Natural killer cell (primary cell): ENCODE measurements around the gene CEP72. TPM values are rescaled to one million over a fixed set of nuclear protein-coding genes. Genes with fewer than 3 reads are reported as not detected.
"Not testable (repeated sequence)": the region's sequence is repeated elsewhere in the genome, so short reads cannot be mapped to it uniquely, and the experiment has no call there.

Experiments used
- ATAC-seq, 3 donors: fragments of 150-1000 bp in 2 of 3; fragments of 200-7000 bp in 1 of 3; cut with Tn5 transposase; 1 replicate in 1 of 3; 2 replicates in 2 of 3; pipeline ENCODE4 v1.10.0; 2021; ENCODE audit warnings: mild to moderate bottlenecking in 2 of 3, moderate library complexity in 2 of 3
- DNase-seq, 2 donors: peaks; one replicate each; pipeline versions ENCODE4 v3.0.0 to v3.0.0-alpha.2; 2013 to 2021; ENCODE audit warnings: mixed read lengths in 1 of 2
- H3K27ac ChIP-seq: one replicate; pipeline ENCODE4 v1.5.1; 2013; ENCODE audit warnings: mild to moderate bottlenecking, low read length
- H3K27me3 ChIP-seq: one replicate; pipeline ENCODE4 v1.6.1; 2013; ENCODE audit warnings: low read length; ENCODE audit not compliant: control insufficient read depth, insufficient read depth
- H3K36me3 ChIP-seq: one replicate; pipeline ENCODE4 v1.6.1; 2013; ENCODE audit warnings: low read length; ENCODE audit not compliant: control insufficient read depth, insufficient read depth
- H3K4me1 ChIP-seq: one replicate; pipeline ENCODE4 v1.6.1; 2013; ENCODE audit warnings: low read length; ENCODE audit not compliant: control insufficient read depth, insufficient read depth
- H3K4me3 ChIP-seq: one replicate; pipeline ENCODE4 v1.5.1; 2013; ENCODE audit warnings: low read length
- H3K9me3 ChIP-seq: one replicate; pipeline ENCODE4 v1.6.1; 2013; ENCODE audit warnings: low read length; ENCODE audit not compliant: control insufficient read depth, insufficient read depth
- H3K27ac Mint-ChIP-seq, 2 donors: one replicate each; pipeline ENCODE4 v1.8.0; 2022; ENCODE audit warnings: mild to moderate bottlenecking in 2 of 2, mixed read lengths in 2 of 2, moderate library complexity in 1 of 2
- H3K27me3 Mint-ChIP-seq, 2 donors: one replicate each; pipeline ENCODE4 v1.8.0; 2022; ENCODE audit warnings: low read depth in 2 of 2, mixed read lengths in 2 of 2
- H3K36me3 Mint-ChIP-seq: one replicate; pipeline ENCODE4 v1.8.0; 2022; ENCODE audit warnings: mixed read lengths
- H3K4me1 Mint-ChIP-seq, 2 donors: one replicate each; pipeline ENCODE4 v1.8.0; 2022; ENCODE audit warnings: mixed read lengths in 2 of 2
- H3K4me3 Mint-ChIP-seq: one replicate; pipeline ENCODE4 v1.8.0; 2022; ENCODE audit warnings: mild to moderate bottlenecking, moderate library complexity, mixed read lengths
- H3K9me3 Mint-ChIP-seq, 2 donors: one replicate each; pipeline ENCODE4 v1.8.0; 2022; ENCODE audit warnings: mixed read lengths in 2 of 2
- WGBS: methylation state at CpG from one replicate; pipeline ENCODE4 v1.1.7; 2013; ENCODE audit warnings: missing lambda C conversion rate; ENCODE audit not compliant: insufficient coverage; 5-methylcytosine and 5-hydroxymethylcytosine counted together
- intact Hi-C: fragments of 100-400 bp; cut with micrococcal nuclease; formaldehyde crosslinking; loops from one replicate; pipeline ENCODE4 v1.14.2; 2022
- total RNA-seq, 4 donors: library from RNA; stranded (reverse); fragments of 120-200 nt in 1 of 4; gene quantifications; one replicate each; pipeline versions ENCODE4 v1.2.3 to v1.2.4, GENCODE V29; 2013 to 2022
- TF ChIP-seq, protein P1 (sequence below): fragments of 200-600 bp; IDR thresholded peaks from one replicate; pipeline ENCODE4 v1.8.0; 2022; ENCODE audit warnings: antibody characterized with exemption

CEP72 gene
- total RNA-seq, 3 donors from 2014 or later (not counting 1 experiment from before 2014, with no cell fraction given): 12.2 to 15.1 (median 12.3) TPM

DNA sequence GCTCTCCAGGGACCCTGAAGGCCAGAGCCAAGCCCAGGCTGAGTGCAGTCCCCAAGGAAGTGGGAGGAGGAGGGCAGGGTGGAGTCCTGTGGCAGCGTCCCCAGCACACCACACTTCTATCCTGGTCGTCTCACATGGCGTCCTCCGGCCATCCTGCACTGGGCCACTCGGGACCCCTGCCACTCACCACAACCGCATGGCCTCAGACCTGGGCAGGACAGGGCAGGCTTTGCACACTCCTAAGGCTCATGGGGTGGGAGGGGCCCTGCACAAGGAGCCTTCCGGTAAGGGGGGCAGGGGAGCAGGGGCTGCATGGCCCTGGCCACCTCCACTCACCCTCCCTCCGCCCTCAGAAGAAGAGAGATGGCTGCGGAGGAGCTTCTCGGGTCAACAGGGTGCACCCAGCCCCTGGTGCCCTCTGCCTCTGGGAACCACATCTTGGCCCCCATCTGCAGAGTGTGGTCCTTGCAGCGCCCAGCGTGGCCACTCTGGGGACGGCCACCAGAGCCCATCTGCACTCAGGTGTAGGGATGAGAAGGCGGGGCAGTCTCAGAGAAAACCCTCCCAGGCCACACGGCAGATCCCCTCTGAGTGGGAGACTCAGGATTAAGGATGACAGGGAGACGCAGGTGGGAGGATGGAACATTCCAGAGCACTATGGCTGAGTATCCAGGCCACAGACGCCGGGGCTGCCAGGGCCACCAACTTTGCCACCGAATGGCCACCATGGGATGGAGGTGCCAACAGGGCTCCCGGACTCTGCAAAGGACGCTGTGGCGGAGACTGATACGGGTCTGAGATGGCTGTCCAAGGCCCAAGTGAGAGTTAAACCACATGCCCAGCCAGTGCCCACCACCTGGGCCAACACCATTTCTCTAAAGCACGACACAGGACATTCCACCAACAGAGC, 73.4 kb downstream of the CEP72 start:
- Histone ChIP-seq H3K4me1 (no peaks in the 10 kb centered on the region), H3K4me3 (no peak overlapping the region), H3K27ac (no peak overlapping the region), H3K9me3 (no peaks in the 10 kb centered on the region), H3K27me3 (no peaks in the 10 kb centered on the region), H3K36me3 (no peaks in the 10 kb centered on the region)
- Mint-ChIP-seq H3K27me3 (no peaks in the 10 kb centered on the region), H3K9me3 (no peaks in the 10 kb centered on the region), H3K4me1 (no peaks in the 10 kb centered on the region), H3K36me3 (no peaks in the 10 kb centered on the region), H3K4me3 (no peak overlapping the region), H3K27ac (no peak overlapping the region)
- DNase-seq: no peak
- no peak for ATAC-seq
- 85% methylated on average over 24 of the region's 24 CpGs for WGBS
- TF ChIP-seq, protein P1, sequence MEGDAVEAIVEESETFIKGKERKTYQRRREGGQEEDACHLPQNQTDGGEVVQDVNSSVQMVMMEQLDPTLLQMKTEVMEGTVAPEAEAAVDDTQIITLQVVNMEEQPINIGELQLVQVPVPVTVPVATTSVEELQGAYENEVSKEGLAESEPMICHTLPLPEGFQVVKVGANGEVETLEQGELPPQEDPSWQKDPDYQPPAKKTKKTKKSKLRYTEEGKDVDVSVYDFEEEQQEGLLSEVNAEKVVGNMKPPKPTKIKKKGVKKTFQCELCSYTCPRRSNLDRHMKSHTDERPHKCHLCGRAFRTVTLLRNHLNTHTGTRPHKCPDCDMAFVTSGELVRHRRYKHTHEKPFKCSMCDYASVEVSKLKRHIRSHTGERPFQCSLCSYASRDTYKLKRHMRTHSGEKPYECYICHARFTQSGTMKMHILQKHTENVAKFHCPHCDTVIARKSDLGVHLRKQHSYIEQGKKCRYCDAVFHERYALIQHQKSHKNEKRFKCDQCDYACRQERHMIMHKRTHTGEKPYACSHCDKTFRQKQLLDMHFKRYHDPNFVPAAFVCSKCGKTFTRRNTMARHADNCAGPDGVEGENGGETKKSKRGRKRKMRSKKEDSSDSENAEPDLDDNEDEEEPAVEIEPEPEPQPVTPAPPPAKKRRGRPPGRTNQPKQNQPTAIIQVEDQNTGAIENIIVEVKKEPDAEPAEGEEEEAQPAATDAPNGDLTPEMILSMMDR: no peak
- intact Hi-C loops: no loop called here

DNA sequence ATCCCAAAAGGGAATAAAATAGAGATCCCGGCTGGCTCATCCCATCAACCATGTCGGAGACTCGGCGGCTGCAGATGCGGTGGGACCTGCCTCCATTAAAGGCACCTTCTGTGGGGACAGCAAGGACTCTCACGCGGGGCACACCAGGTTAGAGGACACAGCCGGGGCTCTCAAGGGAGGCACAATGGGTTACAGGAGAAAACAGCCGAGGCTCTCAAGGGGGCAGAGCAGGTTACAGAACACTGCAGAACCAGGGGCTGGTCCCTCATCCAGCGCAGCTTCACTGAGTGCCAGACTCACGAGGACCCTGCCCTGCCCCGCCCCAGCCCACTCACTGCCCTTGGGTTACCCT, 74.0 kb downstream of the CEP72 start:
- H3K4me3 Mint-ChIP-seq, H3K9me3 ChIP-seq, H3K27me3 Mint-ChIP-seq, DNase-seq, H3K36me3 ChIP-seq, H3K4me1 Mint-ChIP-seq, H3K27ac Mint-ChIP-seq, ATAC-seq, H3K27me3 ChIP-seq, H3K36me3 Mint-ChIP-seq, H3K4me3 ChIP-seq, H3K9me3 Mint-ChIP-seq, H3K27ac ChIP-seq, intact Hi-C loops, H3K4me1 ChIP-seq: not testable (repeated sequence)
- WGBS: 89% methylated on average over 7 of the region's 12 CpGs

DNA sequence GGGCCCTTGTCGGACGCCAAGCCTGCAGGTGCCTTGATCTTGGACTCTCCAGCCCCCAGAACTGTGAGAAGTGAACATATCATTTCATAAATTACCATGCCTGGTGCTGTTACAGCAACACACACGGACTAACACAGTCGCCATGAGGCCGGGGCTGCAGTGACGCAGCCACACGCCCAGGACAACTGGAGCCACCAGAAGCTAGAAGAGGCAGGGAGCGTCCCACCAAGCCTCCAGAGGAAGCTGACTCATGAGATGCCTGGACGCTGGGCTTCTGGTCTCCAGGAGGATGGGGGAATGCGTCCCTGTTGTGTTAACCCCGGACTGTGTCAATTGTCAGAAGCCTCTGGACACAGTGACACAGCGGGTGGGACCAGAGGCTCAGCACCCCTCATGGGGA, 74.8 kb downstream of the CEP72 start:
- H3K27me3 ChIP-seq, H3K36me3 ChIP-seq, H3K4me3 ChIP-seq, H3K4me1 Mint-ChIP-seq, H3K9me3 ChIP-seq, H3K4me3 Mint-ChIP-seq, H3K27me3 Mint-ChIP-seq, intact Hi-C loops, H3K27ac ChIP-seq, H3K36me3 Mint-ChIP-seq, H3K9me3 Mint-ChIP-seq, H3K27ac Mint-ChIP-seq, DNase-seq, ATAC-seq, H3K4me1 ChIP-seq: not testable (repeated sequence)
- WGBS: 78% methylated on average over 9 of the region's 12 CpGs

DNA sequence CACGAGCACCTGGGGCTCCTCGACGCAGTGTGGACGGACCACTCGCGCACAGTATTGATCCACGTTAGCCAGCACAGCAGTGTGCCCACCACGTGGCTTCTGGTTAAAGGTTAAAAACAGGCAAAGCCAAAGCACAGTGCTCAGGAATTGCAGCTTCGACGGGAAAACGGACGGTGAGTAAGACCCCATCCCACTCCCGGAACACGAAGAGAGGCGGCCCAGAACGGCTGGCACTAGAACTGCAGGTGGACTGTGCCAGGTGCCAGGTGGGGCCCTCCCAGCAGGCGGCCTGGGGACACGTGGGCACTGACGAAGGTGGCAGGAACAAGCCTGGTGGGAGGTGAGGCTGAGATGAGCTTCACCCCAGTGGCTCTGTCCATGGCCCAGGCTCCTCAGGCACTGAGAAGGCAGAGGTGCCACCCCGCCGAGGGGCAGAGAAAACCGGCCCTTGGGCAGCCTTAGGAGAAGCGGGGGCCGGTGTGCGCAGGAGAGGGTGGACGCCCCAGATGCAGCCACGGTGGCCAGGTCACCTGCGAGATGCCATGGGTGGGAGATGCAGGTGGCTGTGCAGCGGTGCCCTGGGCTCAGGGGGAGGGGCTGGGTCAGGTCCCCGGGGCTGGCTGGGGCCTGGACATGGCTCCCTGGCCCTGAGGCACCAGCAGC, 76.3 kb downstream of the CEP72 start:
- ATAC-seq, H3K36me3 Mint-ChIP-seq, H3K27ac Mint-ChIP-seq, H3K9me3 Mint-ChIP-seq, intact Hi-C loops, H3K36me3 ChIP-seq, H3K4me3 ChIP-seq, H3K27me3 ChIP-seq, H3K27me3 Mint-ChIP-seq, DNase-seq, H3K9me3 ChIP-seq, H3K27ac ChIP-seq, H3K4me3 Mint-ChIP-seq, H3K4me1 Mint-ChIP-seq: not testable (repeated sequence)
- H3K4me1 ChIP-seq: peaks cover 13% of the 10 kb centered on the region
- 91% methylated on average over 25 of the region's 30 CpGs for WGBS

DNA sequence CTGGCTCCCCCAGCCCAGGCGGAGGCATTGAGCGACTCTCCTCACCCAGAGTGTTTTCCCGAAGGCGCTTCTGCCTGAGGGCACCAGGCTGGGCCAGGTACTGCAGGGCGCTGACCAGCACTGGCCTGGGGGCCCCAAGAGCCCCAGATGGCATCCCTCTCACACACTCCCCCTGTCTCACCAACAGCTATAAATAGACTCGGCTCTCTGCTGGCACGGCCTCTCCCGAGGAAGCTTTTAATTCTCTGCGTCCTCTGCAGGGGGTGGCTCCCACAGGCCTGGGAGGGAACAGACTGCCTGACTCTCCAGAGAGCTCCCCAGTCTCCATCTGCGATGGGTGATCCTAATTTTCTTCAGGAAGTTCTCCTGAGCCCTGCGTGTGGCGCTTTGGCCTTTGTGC, 78.2 kb downstream of the CEP72 start:
- intact Hi-C loops, H3K36me3 Mint-ChIP-seq, H3K27ac ChIP-seq, H3K36me3 ChIP-seq, H3K4me1 Mint-ChIP-seq, DNase-seq, H3K9me3 Mint-ChIP-seq, H3K27me3 ChIP-seq, H3K4me3 Mint-ChIP-seq, H3K9me3 ChIP-seq, ATAC-seq, H3K4me3 ChIP-seq, H3K27me3 Mint-ChIP-seq, H3K27ac Mint-ChIP-seq: not testable (repeated sequence)
- no CpG with 5 or more reads among the region's 12 CpGs for WGBS
- peaks cover 16% of the 10 kb centered on the region for H3K4me1 ChIP-seq

DNA sequence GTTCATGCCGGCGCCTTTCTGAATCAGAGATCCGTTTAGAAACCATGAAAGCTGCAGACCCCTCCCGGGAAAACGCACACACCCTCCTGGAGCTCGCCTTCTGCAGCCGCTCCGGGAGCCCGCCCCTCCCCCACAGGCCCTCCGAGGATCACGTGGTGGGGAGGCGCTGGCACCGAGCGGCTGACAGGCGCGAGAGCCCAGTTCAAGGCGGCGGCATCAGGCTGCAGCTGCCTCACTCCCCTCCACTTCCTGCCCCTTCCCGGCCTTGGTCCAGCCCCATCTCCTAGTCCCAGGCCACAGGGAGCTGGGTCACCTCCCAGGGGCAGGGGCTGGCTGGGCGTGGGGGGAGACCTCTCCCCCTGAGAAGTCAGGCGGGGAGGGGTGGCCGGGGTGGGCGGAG, 78.9 kb downstream of the CEP72 start:
- H3K4me1 Mint-ChIP-seq, ATAC-seq, H3K4me3 Mint-ChIP-seq, H3K27ac Mint-ChIP-seq, H3K36me3 Mint-ChIP-seq, H3K4me3 ChIP-seq, DNase-seq, intact Hi-C loops, H3K27me3 ChIP-seq, H3K9me3 Mint-ChIP-seq, H3K27ac ChIP-seq, H3K36me3 ChIP-seq, H3K27me3 Mint-ChIP-seq, H3K9me3 ChIP-seq: not testable (repeated sequence)
- WGBS: 2% methylated on average over 12 of the region's 23 CpGs
- peaks cover 16% of the 10 kb centered on the region for H3K4me1 ChIP-seq
